Suprapubic skin (tissue), 3 donors: ENCODE data around the gene PYDC2.

Experiments used
- POLR2AphosphoS5 ChIP-seq, 3 donors: sonication (generic); formaldehyde crosslinking; IDR thresholded peaks; one replicate each; pipeline ENCODE4 v1.6.1; 2017; ENCODE audit warnings: antibody characterized with exemption in 3 of 3
- TF ChIP-seq, protein P1 (sequence below), 2 donors: fragments of 200-600 bp in 1 of 2; fragments of 450-650 bp in 1 of 2; sonication (generic) in 1 of 2; IDR thresholded peaks; one replicate each; pipeline ENCODE4 v1.5.1; 2016 to 2019; ENCODE audit warnings: antibody characterized with exemption in 2 of 2, mild to moderate bottlenecking in 1 of 2, moderate library complexity in 1 of 2

DNA sequence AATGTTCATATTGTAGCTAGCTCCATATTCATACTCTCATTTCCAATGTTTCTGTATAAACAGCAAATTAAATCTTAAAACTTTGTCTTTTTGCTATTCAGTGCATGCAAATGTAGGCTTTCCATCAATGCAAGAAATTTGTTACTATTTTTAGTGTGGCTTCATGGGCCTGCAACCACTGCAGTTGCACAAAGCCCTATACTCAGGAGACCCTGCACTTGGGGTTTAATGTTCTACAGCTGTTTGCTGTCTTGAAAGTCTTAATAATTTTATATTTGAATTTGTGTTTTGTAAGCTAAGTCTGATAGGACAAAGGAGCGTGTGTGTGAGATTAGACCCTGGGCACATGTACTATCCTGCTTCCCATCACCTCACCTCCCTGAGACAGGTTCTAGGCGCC is 9.6 kb downstream of the PYDC2 start:
- TF ChIP-seq, protein P1, sequence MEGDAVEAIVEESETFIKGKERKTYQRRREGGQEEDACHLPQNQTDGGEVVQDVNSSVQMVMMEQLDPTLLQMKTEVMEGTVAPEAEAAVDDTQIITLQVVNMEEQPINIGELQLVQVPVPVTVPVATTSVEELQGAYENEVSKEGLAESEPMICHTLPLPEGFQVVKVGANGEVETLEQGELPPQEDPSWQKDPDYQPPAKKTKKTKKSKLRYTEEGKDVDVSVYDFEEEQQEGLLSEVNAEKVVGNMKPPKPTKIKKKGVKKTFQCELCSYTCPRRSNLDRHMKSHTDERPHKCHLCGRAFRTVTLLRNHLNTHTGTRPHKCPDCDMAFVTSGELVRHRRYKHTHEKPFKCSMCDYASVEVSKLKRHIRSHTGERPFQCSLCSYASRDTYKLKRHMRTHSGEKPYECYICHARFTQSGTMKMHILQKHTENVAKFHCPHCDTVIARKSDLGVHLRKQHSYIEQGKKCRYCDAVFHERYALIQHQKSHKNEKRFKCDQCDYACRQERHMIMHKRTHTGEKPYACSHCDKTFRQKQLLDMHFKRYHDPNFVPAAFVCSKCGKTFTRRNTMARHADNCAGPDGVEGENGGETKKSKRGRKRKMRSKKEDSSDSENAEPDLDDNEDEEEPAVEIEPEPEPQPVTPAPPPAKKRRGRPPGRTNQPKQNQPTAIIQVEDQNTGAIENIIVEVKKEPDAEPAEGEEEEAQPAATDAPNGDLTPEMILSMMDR (IDR thresholded peaks at IDR 0.05): no peak
- no peak for TF ChIP-seq POLR2AphosphoS5 (IDR thresholded peaks at IDR 0.05)
